HG02571 (cell line): ENCODE results near the gene BMP2K.

Source experiments
- ATAC-seq: cut with Tn5 transposase; IDR thresholded peaks from one replicate; pipeline ENCODE4 v1.9.1; 2021; ENCODE audit warnings: mild to moderate bottlenecking, moderate library complexity; ENCODE audit not compliant: unreplicated experiment

The BMP2K gene

GRCh38 chr4:78763763-78764387 lies 12.3 kb upstream of the BMP2K start:
- no peak for ATAC-seq

GRCh38 chr4:78764498-78764961 lies 11.6 kb upstream of the BMP2K start:
- ATAC-seq = no peak

- ATAC-seq = no peak
Observed at GRCh38 chr4:78765432-78766006, 10.6 kb upstream of the BMP2K start.

- ATAC-seq = no peak
Observed at GRCh38 chr4:78766026-78766425, 10.1 kb upstream of the BMP2K start.

- peak; percentile 84 for ATAC-seq
Observed at GRCh38 chr4:78766650-78767049, 9.5 kb upstream of the BMP2K start.

GRCh38 chr4:78767350-78767749 lies 8.8 kb upstream of the BMP2K start:
- ATAC-seq = peak; percentile 57

- no peak for ATAC-seq
Observed at GRCh38 chr4:78768452-78769180, 7.5 kb upstream of the BMP2K start.

- no peak for ATAC-seq
Observed at GRCh38 chr4:78770091-78770642, 6.0 kb upstream of the BMP2K start.

GRCh38 chr4:78772526-78773091 lies 3.5 kb upstream of the BMP2K start:
- no peak for ATAC-seq

GRCh38 chr4:78774417-78774816 lies 1.7 kb upstream of the BMP2K start:
- ATAC-seq = no peak

- peak; percentile 55 for ATAC-seq
Observed at GRCh38 chr4:78775303-78776078, 659 bp upstream of the BMP2K start.

- ATAC-seq = peak; percentile 28
Observed at GRCh38 chr4:78776729-78777575, 802 bp downstream of the BMP2K start.

GRCh38 chr4:78777576-78777940 lies 1.4 kb downstream of the BMP2K start:
- ATAC-seq = no peak

GRCh38 chr4:78778530-78778929 lies 2.4 kb downstream of the BMP2K start:
- no peak for ATAC-seq

GRCh38 chr4:78779280-78779679 lies 3.1 kb downstream of the BMP2K start:
- ATAC-seq = no peak

GRCh38 chr4:78780093-78780492 lies 3.9 kb downstream of the BMP2K start:
- no peak for ATAC-seq

GRCh38 chr4:78781139-78781538 lies 5.0 kb downstream of the BMP2K start:
- ATAC-seq = no peak

GRCh38 chr4:78781924-78782323 lies 5.8 kb downstream of the BMP2K start:
- ATAC-seq = no peak

GRCh38 chr4:78784236-78784865 lies 8.2 kb downstream of the BMP2K start:
- ATAC-seq = no peak
